Stimulated activated CD8-positive, alpha-beta memory T cell treated with anti-CD3 and anti-CD28 coated beads, Interleukin-2, amount 100 ng/mL, for 48 hours (primary cell): ENCODE results near the gene GRK5.

ENCODE experiments used
- DNase-seq, 2 donors: peaks; one replicate each; pipeline ENCODE4 v3.0.0-alpha.2; 2020; ENCODE audit warnings: low read depth in 2 of 2

GRK5 gene

GRCh38 chr10:119377958-119378736 lies 170.8 kb downstream of the GRK5 start:
- no peak for DNase-seq

- DNase-seq = no peak
Measured at GRCh38 chr10:119378737-119379067, 171.3 kb downstream of the GRK5 start.

GRCh38 chr10:119379466-119380071 lies 172.2 kb downstream of the GRK5 start:
- no peak for DNase-seq

GRCh38 chr10:119383174-119383856 lies 175.9 kb downstream of the GRK5 start:
- DNase-seq = no peak

GRCh38 chr10:119384127-119384526 lies 176.8 kb downstream of the GRK5 start:
- DNase-seq = no peak

GRCh38 chr10:119386666-119387065 lies 179.3 kb downstream of the GRK5 start:
- no peak for DNase-seq

- DNase-seq = no peak
Measured at GRCh38 chr10:119388849-119389345, 181.5 kb downstream of the GRK5 start.

- DNase-seq = no peak
Measured at GRCh38 chr10:119391440-119392251, 184.3 kb downstream of the GRK5 start.

- no peak for DNase-seq
Measured at GRCh38 chr10:119393019-119393418, 185.6 kb downstream of the GRK5 start.

- no peak for DNase-seq
Measured at GRCh38 chr10:119393421-119393820, 186.1 kb downstream of the GRK5 start.

GRCh38 chr10:119393845-119394244 lies 186.5 kb downstream of the GRK5 start:
- no peak for DNase-seq

- no peak for DNase-seq
Measured at GRCh38 chr10:119394657-119395279, 187.4 kb downstream of the GRK5 start.

GRCh38 chr10:119395280-119396007 lies 188.1 kb downstream of the GRK5 start:
- DNase-seq = no peak

- DNase-seq = no peak
Measured at GRCh38 chr10:119396008-119396708, 188.8 kb downstream of the GRK5 start.

- DNase-seq = no peak
Measured at GRCh38 chr10:119396709-119397071, 189.3 kb downstream of the GRK5 start.

- DNase-seq = no peak
Measured at GRCh38 chr10:119397416-119397815, 190.0 kb downstream of the GRK5 start.

GRCh38 chr10:119398996-119399395 lies 191.6 kb downstream of the GRK5 start:
- DNase-seq = no peak

GRCh38 chr10:119399466-119399865 lies 192.1 kb downstream of the GRK5 start:
- no peak for DNase-seq

- DNase-seq = no peak
Measured at GRCh38 chr10:119401671-119402395, 194.5 kb downstream of the GRK5 start.

- DNase-seq = no peak
Measured at GRCh38 chr10:119403921-119404320, 196.6 kb downstream of the GRK5 start.
